Measurements from ENCODE around the gene NLRC4. TPM values are rescaled to one million over a fixed set of nuclear protein-coding genes. Genes with fewer than 3 reads are reported as not detected.

The NLRC4 gene, protein sequence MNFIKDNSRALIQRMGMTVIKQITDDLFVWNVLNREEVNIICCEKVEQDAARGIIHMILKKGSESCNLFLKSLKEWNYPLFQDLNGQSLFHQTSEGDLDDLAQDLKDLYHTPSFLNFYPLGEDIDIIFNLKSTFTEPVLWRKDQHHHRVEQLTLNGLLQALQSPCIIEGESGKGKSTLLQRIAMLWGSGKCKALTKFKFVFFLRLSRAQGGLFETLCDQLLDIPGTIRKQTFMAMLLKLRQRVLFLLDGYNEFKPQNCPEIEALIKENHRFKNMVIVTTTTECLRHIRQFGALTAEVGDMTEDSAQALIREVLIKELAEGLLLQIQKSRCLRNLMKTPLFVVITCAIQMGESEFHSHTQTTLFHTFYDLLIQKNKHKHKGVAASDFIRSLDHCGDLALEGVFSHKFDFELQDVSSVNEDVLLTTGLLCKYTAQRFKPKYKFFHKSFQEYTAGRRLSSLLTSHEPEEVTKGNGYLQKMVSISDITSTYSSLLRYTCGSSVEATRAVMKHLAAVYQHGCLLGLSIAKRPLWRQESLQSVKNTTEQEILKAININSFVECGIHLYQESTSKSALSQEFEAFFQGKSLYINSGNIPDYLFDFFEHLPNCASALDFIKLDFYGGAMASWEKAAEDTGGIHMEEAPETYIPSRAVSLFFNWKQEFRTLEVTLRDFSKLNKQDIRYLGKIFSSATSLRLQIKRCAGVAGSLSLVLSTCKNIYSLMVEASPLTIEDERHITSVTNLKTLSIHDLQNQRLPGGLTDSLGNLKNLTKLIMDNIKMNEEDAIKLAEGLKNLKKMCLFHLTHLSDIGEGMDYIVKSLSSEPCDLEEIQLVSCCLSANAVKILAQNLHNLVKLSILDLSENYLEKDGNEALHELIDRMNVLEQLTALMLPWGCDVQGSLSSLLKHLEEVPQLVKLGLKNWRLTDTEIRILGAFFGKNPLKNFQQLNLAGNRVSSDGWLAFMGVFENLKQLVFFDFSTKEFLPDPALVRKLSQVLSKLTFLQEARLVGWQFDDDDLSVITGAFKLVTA
- 0.84 and 1.2 TPM in 2 replicates for polyA plus RNA-seq

GRCh38 chr2:32264422-32265105 lies at the start of gene NLRC4:
NLRC4 (minus strand) TSS chr2:32264886; CDS start chr2:32256775, 8,111 bp downstream.

GRCh38 chr2:32277674-32278477 lies 13.2 kb upstream of the NLRC4 start, which contains the start of gene YIPF4:
YIPF4 (plus strand) TSS chr2:32277904; CDS start chr2:32278156, 252 bp downstream.

Other genes with a start within 250 kb of the NLRC4 start
- gene DPY30, start 225.1 kb downstream of the NLRC4 start, polyA plus RNA-seq, result 365 and 391 TPM in 2 replicates
- gene SPAST, start 201.3 kb downstream of the NLRC4 start, polyA plus RNA-seq, result 16.3 and 23.1 TPM in 2 replicates
- gene SLC30A6, start 99.0 kb downstream of the NLRC4 start, polyA plus RNA-seq, result 22.3 and 26.7 TPM in 2 replicates
- 44.6 and 47.9 TPM in 2 replicates for gene YIPF4, start 13.0 kb upstream of the NLRC4 start, polyA plus RNA-seq
- 58.5 and 69.3 TPM in 2 replicates for gene BIRC6, start 92.1 kb upstream of the NLRC4 start, polyA plus RNA-seq

All from Purkinje cell (primary cell).